ENCODE data around the gene PRM1.
"Not testable (repeated sequence)": the region's sequence is repeated elsewhere in the genome, so short reads cannot be mapped to it uniquely, and the experiment has no call there.

Gene PRM1

DNA sequence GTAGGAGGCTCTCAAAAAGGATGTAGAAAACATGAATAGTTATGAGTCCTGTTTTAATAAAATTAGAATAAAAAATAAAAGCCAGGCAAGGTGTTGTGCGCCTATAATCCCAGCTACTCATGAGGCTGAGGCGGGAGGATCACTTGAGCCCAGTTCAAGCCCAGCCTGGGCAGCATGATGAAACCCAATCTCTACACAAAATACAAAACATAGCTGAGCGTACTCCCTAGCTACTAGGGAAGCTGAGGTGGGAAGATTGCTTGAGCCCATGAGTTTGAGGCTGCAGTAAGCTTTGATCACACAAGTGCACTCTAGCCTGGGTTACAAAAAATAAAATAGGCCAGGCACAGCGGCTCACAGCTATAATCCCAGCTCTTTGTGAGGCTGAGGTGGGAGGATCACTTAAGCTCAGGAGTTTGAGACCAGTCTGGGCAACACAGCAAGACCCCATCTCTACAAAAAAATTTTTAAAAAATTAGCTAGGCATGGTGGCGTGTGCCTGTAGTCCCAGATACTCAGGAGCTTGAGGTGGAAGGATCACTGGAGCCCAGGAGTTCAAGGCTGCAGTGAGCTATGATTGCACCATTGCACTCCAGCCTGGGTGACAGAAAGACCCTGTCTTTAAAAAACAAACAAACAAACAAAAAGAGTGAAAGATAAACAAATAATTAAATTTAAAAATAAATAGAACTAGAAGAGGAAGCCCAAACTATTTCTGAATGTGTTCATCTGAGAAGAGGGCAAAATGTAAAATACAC is 17.2 kb upstream of the PRM1 start:
- DNase-seq (ENCODE audit: low read depth, low spot score): no peak

DNA sequence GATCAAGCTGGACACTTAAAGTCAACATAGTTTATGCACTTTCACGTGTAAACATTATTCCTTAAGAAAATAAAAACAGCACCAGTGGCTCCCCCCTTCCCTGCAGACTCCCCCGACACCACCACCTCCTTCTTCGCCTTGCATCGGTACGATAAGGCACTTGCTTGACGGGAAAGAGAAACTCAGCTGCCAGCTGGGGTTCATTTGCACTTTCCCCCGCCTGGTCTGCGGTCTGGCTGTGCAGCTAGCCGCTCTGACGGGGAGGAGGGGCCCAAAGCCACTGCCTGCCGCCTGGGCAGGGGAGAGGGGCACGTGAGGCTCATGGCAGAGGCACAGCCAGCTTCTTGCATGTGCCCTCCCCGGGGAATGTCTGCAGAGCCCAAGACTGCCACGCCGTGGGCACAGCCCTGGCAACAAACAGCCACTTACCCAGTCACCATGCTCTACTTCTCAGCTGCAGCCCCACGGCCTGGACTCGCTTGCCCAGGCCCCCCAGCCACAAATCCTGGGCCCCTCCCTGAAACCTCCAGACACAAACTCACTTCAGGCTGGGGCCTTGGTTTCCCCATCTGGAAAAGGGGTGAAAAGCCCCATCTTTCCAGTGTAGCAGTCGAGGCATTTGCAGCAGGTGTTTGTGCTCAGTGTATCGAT is 16.5 kb upstream of the PRM1 start:
- no peak for DNase-seq (ENCODE audit: low read depth, low spot score)

DNA sequence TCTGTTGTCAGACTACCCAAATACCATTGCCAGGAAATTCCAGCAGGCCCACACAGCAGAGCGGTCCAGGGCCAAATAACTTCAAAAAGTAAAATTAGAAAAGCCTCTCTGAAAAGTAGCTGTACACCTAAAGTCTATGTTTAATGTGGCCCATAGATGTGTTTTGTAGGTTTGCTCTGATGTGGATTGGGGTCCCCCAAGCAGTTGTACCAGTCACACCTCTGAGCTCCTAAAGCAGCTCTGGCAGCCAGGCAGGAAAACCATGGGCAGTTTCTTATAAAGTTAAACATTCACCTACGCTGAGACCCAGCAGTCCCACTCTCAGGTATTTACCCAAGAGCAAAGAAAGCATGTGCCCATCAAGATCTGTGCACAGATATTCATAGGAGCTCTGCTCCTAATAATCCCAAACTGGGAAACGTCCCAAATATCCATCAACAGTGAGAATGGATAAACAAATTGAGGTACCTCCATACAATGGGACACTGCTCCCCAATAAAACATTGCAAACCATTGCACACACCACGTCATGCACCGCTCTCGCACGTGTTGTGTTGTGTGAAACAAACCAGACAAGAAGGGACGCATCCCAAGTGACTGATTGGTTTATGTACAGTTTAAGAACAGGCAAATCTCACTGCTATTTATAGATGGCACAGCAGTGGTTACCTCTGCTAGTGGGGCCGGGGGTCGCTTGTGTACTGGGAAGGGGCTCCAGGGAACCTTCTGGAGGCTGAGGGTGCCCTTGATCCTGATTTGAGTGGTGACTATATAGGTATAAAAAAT is 15.8 kb upstream of the PRM1 start:
- DNase-seq (ENCODE audit: low read depth, low spot score): no peak

DNA sequence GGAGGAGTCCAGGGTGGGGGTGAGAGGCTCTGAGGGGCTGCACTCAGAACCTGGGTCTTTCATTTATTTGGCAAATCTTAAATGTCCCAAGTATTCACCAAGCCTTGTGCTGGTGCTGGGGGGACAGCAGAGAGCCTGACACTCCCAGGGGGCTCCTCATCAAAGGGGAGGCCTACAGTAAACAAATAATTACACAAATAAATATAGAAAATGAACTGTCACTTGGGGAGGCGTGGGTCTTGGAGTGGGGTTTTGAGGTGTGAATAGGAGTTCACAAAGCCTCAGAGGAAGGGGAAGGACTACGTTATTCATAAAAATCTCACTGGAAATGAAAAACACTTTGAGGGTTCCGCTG is 15.2 kb upstream of the PRM1 start:
- DNase-seq (ENCODE audit: low read depth, low spot score): no peak

DNA sequence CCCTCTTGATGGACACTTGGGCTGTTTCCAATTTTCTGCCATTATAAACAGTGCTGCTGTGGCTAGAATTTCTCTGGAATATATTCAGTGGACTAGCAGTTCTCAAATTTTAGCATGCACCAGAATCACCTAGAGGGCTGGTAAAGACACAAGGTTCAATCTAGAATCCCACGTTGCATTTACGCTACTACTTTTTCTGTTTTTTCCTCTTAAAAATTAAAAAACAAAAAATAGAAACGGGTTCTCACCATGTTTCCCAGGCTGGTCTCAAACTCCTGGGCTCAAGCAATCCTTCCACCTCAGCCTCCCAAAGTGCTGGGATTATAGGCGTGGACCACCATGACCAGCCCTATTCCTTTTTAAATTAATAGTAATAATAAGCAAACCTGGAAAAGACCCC is 14.5 kb upstream of the PRM1 start:
- no peak for DNase-seq (ENCODE audit: low read depth, low spot score)

DNA sequence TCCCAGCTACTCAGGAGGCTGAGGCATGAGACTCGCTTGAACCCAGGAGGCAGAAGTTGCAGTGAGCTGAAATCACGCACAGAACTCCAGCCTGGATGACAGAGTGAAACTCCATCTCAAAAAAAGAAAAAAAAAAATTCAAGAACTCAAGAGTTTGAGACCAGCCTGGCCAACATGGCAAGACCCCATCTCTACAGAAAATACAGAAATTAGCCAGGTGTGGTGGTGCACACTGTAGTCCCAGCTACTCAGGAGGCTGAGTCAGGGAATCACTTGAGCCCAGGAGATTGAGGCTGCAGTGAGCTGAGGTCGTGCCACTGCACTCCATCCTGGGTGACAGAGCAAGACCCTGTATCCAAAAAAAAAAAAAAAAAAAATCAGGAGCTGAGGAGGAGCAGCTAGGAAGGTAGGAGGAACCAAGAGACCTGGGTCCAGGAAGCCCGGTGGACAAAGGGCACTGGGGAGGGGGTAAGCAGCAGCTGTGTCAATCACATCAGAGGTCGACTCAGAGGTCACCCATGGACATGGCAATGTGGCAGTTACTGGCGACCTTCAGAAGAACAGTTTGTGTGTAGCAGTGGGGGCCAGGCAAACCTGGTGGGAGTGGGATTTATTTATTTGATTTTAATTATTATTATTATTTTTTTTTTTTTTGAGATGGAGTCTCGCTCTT is 11.1 kb upstream of the PRM1 start:
- no peak for DNase-seq (ENCODE audit: low read depth, low spot score)

DNA sequence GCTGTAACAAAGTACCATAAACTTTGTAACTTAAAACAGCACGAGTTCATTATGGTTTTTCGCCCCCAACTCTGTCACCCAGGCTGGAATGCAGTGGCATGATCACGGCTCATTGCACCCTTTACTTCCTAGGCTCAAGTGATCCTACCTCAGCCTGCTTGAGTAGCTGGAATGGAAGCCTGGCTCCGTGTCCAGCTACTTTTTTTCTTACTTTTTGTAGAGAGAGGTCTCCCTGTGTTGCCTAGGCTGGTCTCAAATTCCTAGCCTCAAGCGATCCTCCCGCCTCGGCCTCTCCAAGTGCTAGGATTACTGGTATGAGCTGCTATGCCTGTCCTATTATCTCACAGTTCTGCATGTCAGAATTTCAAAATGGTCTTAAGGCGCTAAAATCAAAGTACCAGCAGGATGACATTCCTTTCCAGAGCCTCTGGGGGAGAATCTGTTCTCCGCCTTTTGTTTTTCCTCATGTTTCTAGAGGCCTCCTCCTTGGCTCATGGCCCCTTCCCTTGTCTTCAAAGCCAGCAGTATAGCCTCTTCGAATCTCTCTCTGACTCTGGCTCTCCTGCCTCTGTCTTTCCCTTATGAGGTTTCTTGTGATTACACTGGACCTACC is 10.1 kb upstream of the PRM1 start:
- no peak for DNase-seq (ENCODE audit: low read depth, low spot score)

DNA sequence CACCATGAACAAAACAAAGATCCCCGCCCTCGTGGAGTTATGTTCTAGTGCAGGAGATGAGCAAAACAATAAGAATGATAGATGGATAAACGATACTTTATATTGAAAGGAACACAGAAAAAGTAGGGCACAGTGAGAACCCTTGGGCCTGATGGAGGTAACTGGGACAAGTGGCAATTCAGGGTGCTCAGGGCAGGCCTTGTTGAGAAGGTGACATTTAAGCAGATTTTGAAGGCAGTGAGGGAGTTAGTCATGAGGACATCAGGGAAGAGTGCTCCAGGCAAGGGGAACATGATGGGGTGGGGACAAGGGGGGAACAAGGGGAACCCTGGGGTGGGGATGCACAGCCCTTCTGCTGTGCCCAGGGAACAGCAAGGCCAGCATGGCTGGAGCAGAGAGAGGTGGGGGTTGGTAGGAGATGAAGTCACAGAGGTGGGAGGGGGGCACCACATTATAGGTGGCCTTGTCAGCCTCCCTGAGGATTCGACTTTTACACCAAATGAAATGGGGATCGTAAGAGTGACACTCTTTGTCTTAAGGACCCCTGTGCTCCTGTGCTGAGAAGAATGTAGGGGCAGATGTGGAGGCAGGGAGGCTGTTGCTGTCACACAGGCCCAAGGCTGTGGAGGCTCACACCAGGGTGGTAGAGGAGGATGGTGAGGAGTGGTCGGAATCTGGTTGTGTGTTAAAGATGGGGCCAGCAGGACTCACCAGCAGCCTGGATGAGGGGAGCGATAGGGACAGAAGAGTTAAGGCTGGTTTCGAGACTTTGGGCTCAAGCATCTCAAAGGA is 9.2 kb upstream of the PRM1 start:
- DNase-seq (ENCODE audit: low read depth, low spot score): no peak

DNA sequence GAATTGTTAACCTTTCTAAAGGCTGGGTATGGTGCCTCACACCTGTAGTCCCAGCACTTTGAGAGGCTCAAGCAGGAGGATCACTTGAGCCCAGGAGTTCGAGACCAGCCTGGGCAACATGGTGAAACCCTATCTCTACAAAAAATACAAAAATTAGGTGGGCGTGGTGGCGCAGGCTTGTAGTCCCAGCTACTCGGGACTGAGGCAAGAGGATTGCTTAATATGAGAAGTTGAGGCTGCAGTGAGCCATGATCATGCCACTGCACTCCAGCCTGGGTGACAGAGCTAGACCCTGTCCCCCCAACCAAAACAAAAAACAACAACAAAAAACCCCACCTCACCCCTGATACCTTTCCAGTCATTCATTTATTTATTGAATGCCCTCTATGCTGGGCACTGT is 8.6 kb upstream of the PRM1 start:
- not testable (repeated sequence) for DNase-seq (ENCODE audit: low read depth, low spot score)

DNA sequence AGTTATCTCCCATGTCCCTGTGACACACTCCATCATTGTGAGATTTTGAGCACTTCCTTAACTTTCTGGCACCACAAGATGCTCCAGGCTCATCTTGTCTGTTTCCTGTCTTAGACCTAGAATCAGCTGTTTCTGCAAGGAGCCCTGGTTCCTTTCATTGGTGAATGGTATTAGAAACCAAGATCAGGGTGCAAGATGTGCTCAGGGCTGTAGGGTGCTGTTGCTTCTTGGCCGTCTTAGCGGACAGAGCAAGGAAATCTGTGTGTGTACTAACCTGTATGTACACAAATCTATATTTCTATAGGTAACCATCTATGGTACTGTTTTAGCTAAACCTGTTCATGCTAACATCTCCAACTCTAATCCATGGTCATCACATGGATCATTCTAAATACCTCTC is 8.1 kb upstream of the PRM1 start:
- DNase-seq (ENCODE audit: low read depth, low spot score): no peak

DNA sequence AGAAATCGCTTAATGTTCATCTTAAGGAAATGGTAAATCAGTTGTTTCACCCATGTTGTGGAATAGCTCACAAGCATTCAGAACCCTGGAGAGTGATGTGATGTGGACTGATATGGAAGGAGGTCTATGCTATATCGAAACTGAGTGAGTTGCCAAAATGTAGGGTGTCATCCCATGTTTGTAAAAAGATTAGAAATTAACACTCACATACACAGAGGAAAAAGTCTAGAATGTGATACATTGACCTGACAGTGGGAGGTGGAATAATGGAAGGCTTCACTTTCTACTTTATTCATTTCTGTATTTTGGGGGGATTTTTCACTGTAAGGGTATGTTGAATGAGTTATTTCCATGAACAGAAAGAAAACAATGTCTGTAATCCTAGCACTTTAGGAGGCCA is 4.7 kb upstream of the PRM1 start:
- no peak for DNase-seq (ENCODE audit: low read depth, low spot score)

DNA sequence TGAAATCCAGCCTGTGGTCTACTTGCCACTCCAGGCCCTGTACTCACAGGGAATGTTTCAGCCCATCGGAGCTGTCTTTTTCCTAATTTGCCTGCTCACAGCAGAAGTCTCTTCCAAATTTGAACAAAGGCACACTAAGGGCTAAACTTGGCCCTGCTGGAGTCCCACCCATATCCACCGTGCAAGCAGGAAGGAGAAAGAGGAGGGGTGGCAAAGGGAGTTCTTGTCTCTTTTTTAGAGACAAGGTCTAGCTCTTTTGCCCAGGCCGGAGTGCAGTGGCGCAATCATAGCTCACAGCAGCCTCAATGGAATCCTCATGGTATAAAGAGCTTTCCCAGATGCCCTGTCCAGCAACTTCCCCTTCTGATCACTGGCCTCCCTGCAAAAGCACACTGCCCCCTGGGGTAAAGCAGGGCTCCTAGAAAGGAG is 2.7 kb upstream of the PRM1 start:
- no peak for DNase-seq (ENCODE audit: low read depth, low spot score)

DNA sequence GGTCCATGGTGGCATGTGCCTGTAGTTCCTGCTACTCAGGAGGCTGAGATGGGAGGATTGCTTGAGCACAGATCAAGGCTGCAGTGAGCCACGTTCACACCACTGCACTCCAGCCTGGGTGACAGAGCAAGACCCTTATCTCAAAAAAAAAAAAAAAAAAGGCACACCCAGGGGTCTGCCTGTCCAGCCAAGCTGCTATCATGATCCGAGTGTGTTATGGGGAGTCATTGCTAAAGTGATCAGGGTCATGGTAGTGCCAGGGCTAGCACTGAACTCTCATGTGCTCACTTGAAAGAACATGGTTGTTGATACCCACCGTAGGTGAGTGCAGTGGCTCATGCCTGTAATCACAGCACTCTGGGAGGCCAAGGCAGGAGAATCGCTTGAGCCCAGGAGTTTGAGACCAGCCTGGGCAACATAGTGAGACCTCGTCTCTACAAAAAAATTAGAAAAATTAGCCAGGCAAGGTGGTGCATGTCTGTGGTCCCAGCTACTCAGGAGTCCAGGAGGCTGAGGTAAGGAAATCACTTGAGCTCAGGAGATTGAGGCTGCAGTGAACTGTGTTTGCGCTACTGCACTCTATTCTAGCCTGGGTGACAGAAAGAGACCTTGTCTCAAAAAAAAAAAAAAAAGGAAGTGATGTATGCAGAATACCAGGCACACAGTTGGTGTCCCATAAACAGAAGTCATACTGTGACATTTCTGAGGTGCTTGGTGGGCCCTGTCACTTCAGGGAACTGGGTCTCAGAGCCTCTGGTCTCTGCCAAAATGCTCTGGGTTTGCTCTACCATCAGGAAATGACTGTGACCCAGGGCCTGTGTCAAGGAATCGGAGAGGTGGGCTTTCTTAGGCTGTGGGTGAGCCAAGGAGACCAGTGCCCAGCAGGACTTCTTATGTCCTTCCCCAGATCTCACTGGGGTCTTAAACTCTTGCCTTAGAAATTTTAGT is 2.2 kb downstream of the PRM1 start:
- DNase-seq (ENCODE audit: low read depth, low spot score): no peak

DNA sequence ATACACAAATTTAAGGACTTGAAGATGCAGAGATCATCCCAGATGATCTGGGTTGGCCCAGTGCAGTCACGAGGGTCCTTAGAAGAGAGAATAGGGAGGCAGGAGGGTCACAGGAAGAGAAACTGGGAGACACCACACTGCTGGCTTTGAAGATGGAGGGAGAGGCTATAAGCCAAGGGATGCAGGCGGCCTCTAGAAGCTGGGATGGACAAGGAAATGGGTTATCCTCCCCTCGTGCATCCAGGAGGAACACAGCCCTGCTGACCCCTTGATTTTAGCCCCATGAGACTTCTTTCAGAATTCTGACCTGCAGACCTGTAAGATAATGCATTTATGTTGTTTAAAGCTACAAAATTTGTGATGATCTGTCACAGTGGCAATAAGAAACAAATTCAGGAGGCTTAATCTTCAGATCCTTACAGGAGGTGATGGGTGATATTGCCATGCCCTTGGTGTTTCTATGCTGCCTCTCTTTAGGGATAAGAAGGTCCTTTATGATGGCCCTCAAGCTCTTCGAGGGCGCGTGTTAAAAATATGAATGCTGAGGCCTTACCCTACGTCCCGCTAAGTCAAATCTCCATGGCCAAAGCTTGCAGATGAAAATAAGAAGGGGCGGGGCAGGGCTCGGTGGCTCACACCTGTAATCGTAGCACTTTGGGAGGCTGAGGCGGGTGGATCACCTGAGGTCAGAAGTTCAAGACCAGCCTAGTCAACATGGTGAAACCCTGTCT is 3.4 kb downstream of the PRM1 start:
- no peak for DNase-seq (ENCODE audit: low read depth, low spot score)

DNA sequence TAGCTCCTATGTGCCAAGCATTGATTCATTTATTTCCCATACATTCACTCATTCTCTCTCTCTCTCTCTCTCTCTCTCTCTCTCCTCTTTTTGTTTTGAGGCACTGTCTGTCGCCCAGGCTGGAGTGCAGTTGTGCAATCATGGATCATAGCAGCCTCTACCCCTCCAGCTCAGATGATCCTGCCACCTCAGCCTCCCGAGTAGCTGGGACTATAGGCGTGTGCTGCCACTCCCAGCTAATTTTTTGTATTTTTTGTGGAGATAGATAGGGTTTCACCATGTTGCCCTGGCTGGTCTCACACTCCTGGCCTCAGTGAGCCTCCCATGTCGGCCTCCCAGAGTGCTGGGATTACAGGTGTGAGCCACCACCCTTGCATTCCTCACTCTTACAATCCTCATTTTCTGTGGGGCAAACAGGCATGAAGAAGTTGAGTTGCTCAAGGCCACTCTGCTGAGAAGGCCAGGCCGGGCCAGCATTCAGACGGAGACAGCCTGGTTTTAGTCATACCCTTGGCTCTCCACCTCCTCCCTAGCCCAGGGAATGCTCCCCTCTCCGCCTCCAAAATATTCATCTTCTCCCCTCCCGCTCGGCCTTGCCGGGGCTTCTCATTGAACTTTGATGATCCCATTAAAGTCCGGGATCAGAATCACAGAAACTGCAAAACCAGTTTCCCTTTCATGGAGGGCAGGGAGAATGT is 4.1 kb downstream of the PRM1 start:
- no peak for DNase-seq (ENCODE audit: low read depth, low spot score)

DNA sequence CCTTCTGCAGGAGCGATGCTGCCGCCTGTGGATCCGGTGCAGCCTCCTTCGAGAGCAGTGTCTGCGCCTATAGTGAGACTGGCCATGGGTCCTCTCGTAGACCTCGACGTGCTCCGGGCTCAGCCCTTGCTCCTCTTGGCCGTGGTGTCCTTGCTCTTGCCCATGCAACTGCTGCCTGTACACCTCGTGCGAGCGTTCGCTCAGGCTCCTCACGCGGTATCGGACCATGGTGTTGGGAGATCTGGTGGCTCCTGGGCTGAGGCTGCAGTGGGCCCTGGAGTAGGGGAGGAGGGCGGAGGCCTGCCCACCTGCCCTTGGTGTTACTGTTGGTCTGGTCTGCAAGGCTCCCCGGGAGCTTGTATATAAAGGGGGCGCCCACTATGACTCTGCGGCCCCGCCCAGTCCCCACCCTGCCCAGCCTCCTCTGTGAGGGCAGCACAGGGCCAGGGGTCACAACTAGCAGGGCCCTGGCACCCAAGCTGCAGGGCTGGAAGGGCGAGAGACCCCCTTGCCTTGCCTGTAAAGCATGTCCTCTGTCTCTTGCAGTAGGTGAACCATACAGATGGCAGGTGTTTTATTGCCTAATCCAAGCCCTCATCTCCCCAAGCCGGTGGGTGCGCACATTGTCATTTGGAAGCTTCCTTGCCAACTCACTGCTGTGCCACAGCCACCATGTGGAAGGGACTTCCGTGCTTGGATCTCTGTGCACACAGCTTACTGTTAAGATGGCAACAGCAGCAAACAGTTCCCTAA is 4.8 kb downstream of the PRM1 start, which contains the start of gene PRM2:
PRM2 (minus strand) TSS at position 338 of the 753 bp plus-strand sequence; CDS start at position 228, 110 bp downstream.
- DNase-seq (ENCODE audit: low read depth, low spot score): no peak

DNA sequence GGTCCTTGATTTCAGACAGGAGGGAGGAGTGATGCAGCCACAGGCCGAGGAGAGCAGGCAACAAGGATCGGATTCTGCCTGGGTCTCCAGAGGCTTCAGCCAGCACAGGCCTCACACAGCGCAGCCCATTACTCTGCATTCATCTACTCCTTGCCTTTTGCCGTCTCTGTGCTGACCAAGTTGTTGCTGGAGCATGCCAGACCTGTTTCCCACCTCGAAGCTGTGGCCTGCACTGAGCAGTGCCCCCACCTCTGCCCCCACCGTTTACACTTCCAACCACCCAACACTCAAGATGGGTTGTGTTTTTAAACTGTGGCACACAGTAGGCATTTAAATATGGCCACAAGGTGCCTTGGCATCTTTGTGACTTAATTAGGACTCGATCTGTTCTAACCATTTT is 6.2 kb downstream of the PRM1 start:
- DNase-seq (ENCODE audit: low read depth, low spot score): no peak

Measured in iPS DF 19.7 (cell line).